IMR-90 (cell line): ENCODE results near the gene AXL. TPM values are rescaled to one million over a fixed set of nuclear protein-coding genes. Genes with fewer than 3 reads are reported as not detected.

Experiments
- ATAC-seq: fragments of 200-7000 bp; cut with Tn5 transposase; 2 replicates; pipeline ENCODE4 v1.9.1; 2020; ENCODE audit warnings: low read depth, mild to moderate bottlenecking, moderate library complexity
- BruUV-seq: library from RNA; stranded (reverse); fragments of 400-500 nt; replicated peaks from 2 replicates; lab custom pipeline; 2021; lab: Mats Ljungman, UMichigan
- CTCF ChIA-PET: fragments of 300-600 bp; formaldehyde crosslinking; extraction: SDS; loops from one replicate; lab custom pipeline; 2021; ENCODE audit warnings: antibody characterized with exemption; lab: Yijun Ruan, JAX
- POLR2A ChIA-PET: fragments of 300-600 bp; sonication (Branson Sonifier 250); formaldehyde crosslinking; loops from one replicate; lab custom pipeline; 2022; ENCODE audit warnings: antibody characterized with exemption; ENCODE audit not compliant: unreplicated experiment; lab: Charles Lee
- DNase-seq: peaks from one replicate; pipeline ENCODE4 v3.0.0; 2013
- H2AFZ ChIP-seq: replicated peaks from 2 replicates; pipeline ENCODE3; 2013; ENCODE audit warnings: low read length, mild to moderate bottlenecking; ENCODE audit not compliant: poor library complexity
- H2AK5ac ChIP-seq: 2 replicates; pipeline ENCODE4 v1.6.1; 2013; ENCODE audit warnings: low read depth, low read length, inconsistent platforms
- H2AK9ac ChIP-seq: replicated peaks from 2 replicates; pipeline ENCODE3; 2013; ENCODE audit warnings: mild to moderate bottlenecking, low read depth, low read length, moderate library complexity; ENCODE audit not compliant: poor library complexity
- H2BK120ac ChIP-seq: 2 replicates; pipeline ENCODE4 v1.6.1; 2013; ENCODE audit warnings: low read depth, low read length, inconsistent platforms
- H2BK15ac ChIP-seq: 3 replicates; pipeline ENCODE4 v1.6.1; 2013; ENCODE audit warnings: low read depth, low read length, inconsistent platforms
- H2BK20ac ChIP-seq: 2 replicates; pipeline ENCODE4 v1.6.1; 2013; ENCODE audit warnings: low read depth, mild to moderate bottlenecking, inconsistent platforms, low read length, moderate library complexity
- H2BK5ac ChIP-seq: 2 replicates; pipeline ENCODE4 v1.6.1; 2013; ENCODE audit warnings: mild to moderate bottlenecking, low read depth, low read length, inconsistent platforms; ENCODE audit not compliant: poor library complexity, severe bottlenecking
- H3K14ac ChIP-seq: replicated peaks from 2 replicates; pipeline ENCODE4 v1.6.1; 2013; ENCODE audit warnings: low read depth, low read length, inconsistent platforms
- H3K18ac ChIP-seq: 2 replicates; pipeline ENCODE4 v1.6.1; 2013; ENCODE audit warnings: low read depth, low read length, control low read depth
- H3K23ac ChIP-seq: 2 replicates; pipeline ENCODE4 v1.6.1; 2013; ENCODE audit warnings: low read depth, low read length, inconsistent platforms
- H3K27ac ChIP-seq: 2 replicates; pipeline ENCODE4 v1.5.1; 2013; ENCODE audit warnings: mild to moderate bottlenecking, control low read depth, low read length; ENCODE audit not compliant: insufficient read depth
- H3K27me3 ChIP-seq: 2 replicates; pipeline ENCODE4 v1.6.1; 2013; ENCODE audit warnings: low read length; ENCODE audit not compliant: control insufficient read depth, insufficient read depth
- H3K36me3 ChIP-seq: 2 replicates; pipeline ENCODE4 v1.6.1; 2013; ENCODE audit warnings: low read length, mixed read lengths; ENCODE audit not compliant: control insufficient read depth, insufficient read depth
- H3K4ac ChIP-seq: 2 replicates; pipeline ENCODE4 v1.6.1; 2013; ENCODE audit warnings: low read depth, low read length, inconsistent platforms
- H3K4me1 ChIP-seq: 2 replicates; pipeline ENCODE4 v1.6.1; 2013; ENCODE audit warnings: low read length, mixed read lengths; ENCODE audit not compliant: control insufficient read depth, insufficient read depth
- H3K4me2 ChIP-seq: 2 replicates; pipeline ENCODE4 v1.6.1; 2013; ENCODE audit warnings: low read depth, mild to moderate bottlenecking, control low read depth, low read length, moderate library complexity
- H3K4me3 ChIP-seq: 2 replicates; pipeline ENCODE4 v1.5.1; 2013; ENCODE audit warnings: low read depth, mild to moderate bottlenecking, control low read depth, low read length, moderate library complexity; ENCODE audit not compliant: insufficient read depth
- H3K56ac ChIP-seq: 2 replicates; pipeline ENCODE4 v1.6.1; 2013; ENCODE audit warnings: low read length, inconsistent platforms; ENCODE audit not compliant: insufficient read depth; ENCODE audit errors: extremely low read depth
- H3K79me1 ChIP-seq, 2 experiments: 2 replicates each; pipeline ENCODE4 v1.6.1; 2013; ENCODE audit warnings: low read length in 2 of 2, inconsistent platforms in 1 of 2, low read depth in 1 of 2
- H3K9ac ChIP-seq: 2 replicates; pipeline ENCODE4 v1.6.1; 2013; ENCODE audit warnings: low read depth, low read length, control low read depth
- H3K9me1 ChIP-seq: 2 replicates; pipeline ENCODE4 v1.6.1; 2013; ENCODE audit warnings: low read length, inconsistent platforms; ENCODE audit not compliant: insufficient read depth
- H3K9me3 ChIP-seq: 2 replicates; pipeline ENCODE4 v1.6.1; 2013; ENCODE audit warnings: low read length; ENCODE audit not compliant: control insufficient read depth, insufficient read depth
- H4K20me1 ChIP-seq: 2 replicates; pipeline ENCODE4 v1.6.1; 2013; ENCODE audit warnings: low read length, inconsistent platforms; ENCODE audit not compliant: insufficient read depth
- H4K5ac ChIP-seq: 2 replicates; pipeline ENCODE4 v1.6.1; 2013; ENCODE audit warnings: mild to moderate bottlenecking, low read depth, low read length, control low read depth
- H4K8ac ChIP-seq, 2 experiments: 2 replicates each; pipeline ENCODE4 v1.6.1; 2013; ENCODE audit warnings: low read depth in 2 of 2, low read length in 2 of 2, control low read depth in 1 of 2, inconsistent platforms in 1 of 2
- H4K91ac ChIP-seq: 2 replicates; pipeline ENCODE4 v1.6.1; 2013; ENCODE audit warnings: low read depth, low read length, inconsistent platforms; ENCODE audit not compliant: insufficient read depth
- BHLHE40 ChIP-seq: fragments of 150-350 bp; IDR thresholded peaks from 2 replicates; pipeline ENCODE4 v1.6.1; 2016; ENCODE audit warnings: mild to moderate bottlenecking, low read depth, low read length
- FOS ChIP-seq: fragments of 150-350 bp; IDR thresholded peaks from 2 replicates; pipeline ENCODE4 v1.6.1; 2016; ENCODE audit warnings: low read depth, low read length
- MAFK ChIP-seq: IDR thresholded peaks from 2 replicates; pipeline ENCODE4 v1.6.1; 2012; ENCODE audit warnings: low read depth, low read length, improper control_type of control experiment
- MAZ ChIP-seq: IDR thresholded peaks from 2 replicates; pipeline ENCODE4 v1.6.1; 2012; ENCODE audit warnings: low read depth, mild to moderate bottlenecking, low read length, improper control_type of control experiment, moderate library complexity, borderline replicate concordance
- MXI1 ChIP-seq: IDR thresholded peaks from 2 replicates; pipeline ENCODE4 v1.6.1; 2012; ENCODE audit warnings: low read depth, mild to moderate bottlenecking, low read length, moderate library complexity, borderline replicate concordance
- NFE2L2 ChIP-seq: fragments of 150-350 bp; IDR thresholded peaks from 2 replicates; pipeline ENCODE4 v1.6.1; 2016; ENCODE audit warnings: low read depth, mild to moderate bottlenecking, low read length
- POLR2A ChIP-seq: IDR thresholded peaks from 2 replicates; pipeline ENCODE4 v1.6.1; 2012; ENCODE audit warnings: mild to moderate bottlenecking, low read depth, low read length
- RCOR1 ChIP-seq: IDR thresholded peaks from 2 replicates; pipeline ENCODE4 v1.6.1; 2012; ENCODE audit warnings: mild to moderate bottlenecking, low read length, improper control_type of control experiment; ENCODE audit not compliant: insufficient replicate concordance
- RFX5 ChIP-seq: IDR thresholded peaks from 2 replicates; pipeline ENCODE4 v1.8.0; 2012; ENCODE audit warnings: low read depth, mild to moderate bottlenecking, low read length, moderate library complexity
- USF2 ChIP-seq: fragments of 150-350 bp; IDR thresholded peaks from 2 replicates; pipeline ENCODE4 v1.6.1; 2017; ENCODE audit warnings: mild to moderate bottlenecking, antibody characterized with exemption, low read length, low read depth
- WGBS, 2 experiments: methylation state at CpG; one replicate each; pipeline versions ENCODE4 v1.1.5 to v1.1.7; 2013; ENCODE audit warnings: missing lambda C conversion rate in 2 of 2; ENCODE audit not compliant: insufficient read length in 1 of 2; ENCODE audit errors: extremely low coverage in 2 of 2; 5-methylcytosine and 5-hydroxymethylcytosine counted together
- dilution Hi-C: fragments of 300-500 bp; cut with HindIII; formaldehyde crosslinking; loops from one replicate; pipeline ENCODE4 v1.14.3; 2018; ENCODE audit warnings: low sequenced_read_pairs; ENCODE audit not compliant: unreplicated experiment
- in situ Hi-C: fragments of 300-500 bp; cut with MboI; formaldehyde crosslinking; loops from 3 replicates; pipeline ENCODE4 v1.14.3; 2019; ENCODE audit warnings: low sequenced_read_pairs, inconsistent platforms, mixed read lengths
- intact Hi-C: fragments of 100-400 bp; cut with micrococcal nuclease; formaldehyde crosslinking; loops from 2 replicates; pipeline ENCODE4 v1.10.0; 2022
- polyA plus RNA-seq, 3 experiments: library from polyadenylated mRNA; depleted of rRNA; stranded (reverse); fragments of >200 nt; gene quantifications; 2 replicates each; pipeline ENCODE4 v1.2.3, GENCODE V29; 2012; ENCODE audit warnings: low replicate concordance in 1 of 3
- total RNA-seq: library from RNA; depleted of rRNA; stranded (reverse); fragments of >200 nt; gene quantifications from 2 replicates; pipeline ENCODE4 v1.2.3, GENCODE V29; 2012
- TF ChIP-seq, protein P1 (sequence below): conservative IDR thresholded peaks from 2 replicates; pipeline ENCODE4 v1.5.1; 2012; ENCODE audit warnings: mild to moderate bottlenecking, low read depth, low read length, improper control_type of control experiment
- TF ChIP-seq, protein P2 (sequence below): fragments of 150-350 bp; IDR thresholded peaks from 2 replicates; pipeline ENCODE4 v1.6.1; 2016; ENCODE audit warnings: low read depth, mild to moderate bottlenecking, low read length, moderate library complexity, borderline replicate concordance

AXL gene
- total and polyA plus RNA-seq, 2 of the 4 experiments (the other 2 are of a cell fraction) = 212 to 466 TPM

- H2AK5ac ChIP-seq = no peak overlapping the region
- POLR2A ChIA-PET = no interaction called here
- H2BK5ac ChIP-seq = no peak overlapping the region
- peak overlapping the region; percentile 1 for H2AK9ac ChIP-seq
- no peak overlapping the region for H3K27ac ChIP-seq
- H3K9ac ChIP-seq = no peak overlapping the region
- H3K14ac ChIP-seq = no peak overlapping the region
- H2BK120ac ChIP-seq = no peak overlapping the region
- ATAC-seq = no peak
- no peak overlapping the region for H3K4me3 ChIP-seq
- H3K4me2 ChIP-seq = no peak overlapping the region
- no TSS peak for BruUV-seq
- no peak overlapping the region for H4K5ac ChIP-seq
- intact Hi-C loops (no loop called here), in situ Hi-C loops (no loop called here), dilution Hi-C loops (no loop called here)
- no peak overlapping the region for H2BK15ac ChIP-seq
- no peaks in the 10 kb centered on the region for H3K9me1 ChIP-seq
- H3K36me3 ChIP-seq = peaks cover 81% of the 10 kb centered on the region
- no peak overlapping the region for H2BK20ac ChIP-seq
- no peak overlapping the region for H3K56ac ChIP-seq
- 100% methylated on average over 1 of the region's 4 CpGs; no CpG with 5 or more reads in 1 of the 2 experiments for WGBS, 2 experiments
- CTCF ChIA-PET = no interaction called here
- no peak overlapping the region for H3K4ac ChIP-seq
- H3K9me3 ChIP-seq = no peaks in the 10 kb centered on the region
- H3K23ac ChIP-seq = no peak overlapping the region
- peaks cover 20% of the 10 kb centered on the region; the same call in 1 of the 2 replicates for H4K20me1 ChIP-seq
- H3K27me3 ChIP-seq = no peaks in the 10 kb centered on the region
- H4K91ac ChIP-seq = no peak overlapping the region
- no peak for DNase-seq
- no peaks in the 10 kb centered on the region for H3K4me1 ChIP-seq
- H4K8ac ChIP-seq = peak overlapping the region in 1 of 2 experiments; percentile 28; a peak in 1 of 4 replicates
- no peak for TF ChIP-seq NFE2L2
- TF ChIP-seq BHLHE40 = no peak
- no peak for TF ChIP-seq FOS
- TF ChIP-seq, protein P1, sequence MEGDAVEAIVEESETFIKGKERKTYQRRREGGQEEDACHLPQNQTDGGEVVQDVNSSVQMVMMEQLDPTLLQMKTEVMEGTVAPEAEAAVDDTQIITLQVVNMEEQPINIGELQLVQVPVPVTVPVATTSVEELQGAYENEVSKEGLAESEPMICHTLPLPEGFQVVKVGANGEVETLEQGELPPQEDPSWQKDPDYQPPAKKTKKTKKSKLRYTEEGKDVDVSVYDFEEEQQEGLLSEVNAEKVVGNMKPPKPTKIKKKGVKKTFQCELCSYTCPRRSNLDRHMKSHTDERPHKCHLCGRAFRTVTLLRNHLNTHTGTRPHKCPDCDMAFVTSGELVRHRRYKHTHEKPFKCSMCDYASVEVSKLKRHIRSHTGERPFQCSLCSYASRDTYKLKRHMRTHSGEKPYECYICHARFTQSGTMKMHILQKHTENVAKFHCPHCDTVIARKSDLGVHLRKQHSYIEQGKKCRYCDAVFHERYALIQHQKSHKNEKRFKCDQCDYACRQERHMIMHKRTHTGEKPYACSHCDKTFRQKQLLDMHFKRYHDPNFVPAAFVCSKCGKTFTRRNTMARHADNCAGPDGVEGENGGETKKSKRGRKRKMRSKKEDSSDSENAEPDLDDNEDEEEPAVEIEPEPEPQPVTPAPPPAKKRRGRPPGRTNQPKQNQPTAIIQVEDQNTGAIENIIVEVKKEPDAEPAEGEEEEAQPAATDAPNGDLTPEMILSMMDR = no peak
- no peak for TF ChIP-seq RCOR1
- TF ChIP-seq POLR2A = no peak
- TF ChIP-seq RFX5 = no peak
- TF ChIP-seq USF2 = no peak
- TF ChIP-seq MAZ = no peak
- TF ChIP-seq, protein P2, sequence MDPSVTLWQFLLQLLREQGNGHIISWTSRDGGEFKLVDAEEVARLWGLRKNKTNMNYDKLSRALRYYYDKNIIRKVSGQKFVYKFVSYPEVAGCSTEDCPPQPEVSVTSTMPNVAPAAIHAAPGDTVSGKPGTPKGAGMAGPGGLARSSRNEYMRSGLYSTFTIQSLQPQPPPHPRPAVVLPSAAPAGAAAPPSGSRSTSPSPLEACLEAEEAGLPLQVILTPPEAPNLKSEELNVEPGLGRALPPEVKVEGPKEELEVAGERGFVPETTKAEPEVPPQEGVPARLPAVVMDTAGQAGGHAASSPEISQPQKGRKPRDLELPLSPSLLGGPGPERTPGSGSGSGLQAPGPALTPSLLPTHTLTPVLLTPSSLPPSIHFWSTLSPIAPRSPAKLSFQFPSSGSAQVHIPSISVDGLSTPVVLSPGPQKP = no peak
- TF ChIP-seq MAFK = no peak
- TF ChIP-seq MXI1 = no peak
- H3K79me1 ChIP-seq = peaks cover 44 to 66% of the 10 kb centered on the region in 2 experiments
- H3K18ac ChIP-seq = no peak overlapping the region
- no peak overlapping the region for H2AFZ ChIP-seq
Observed at GRCh38 chr19:41248895-41249294, 29.9 kb downstream of the AXL start.
